Right atrium auricular region (tissue), 2 donors: ENCODE measurements around the gene SEBOX. TPM values are rescaled to one million over a fixed set of nuclear protein-coding genes. Genes with fewer than 3 reads are reported as not detected.

Experiments
- DNase-seq: peaks from one replicate; pipeline ENCODE4 v3.0.0-alpha.2; 2019; ENCODE audit warnings: low spot score
- H3K27ac ChIP-seq, 2 donors: fragments of 200-600 bp; sonication (generic); 1 replicate in 1 of 2; 2 replicates in 1 of 2; pipeline ENCODE4 v1.5.1; 2016 to 2019
- H3K27me3 ChIP-seq, 2 donors: fragments of 200-600 bp; sonication (generic); one replicate each; pipeline versions ENCODE4 v1.5.1 to v1.6.0; 2017 to 2019
- H3K36me3 ChIP-seq: fragments of 200-600 bp; sonication (generic); one replicate; pipeline ENCODE4 v1.5.1; 2016
- H3K4me1 ChIP-seq, 2 donors: fragments of 200-600 bp; sonication (generic); one replicate each; pipeline versions ENCODE4 v1.5.1 to v1.6.0; 2017 to 2019
- H3K4me3 ChIP-seq, 2 donors: fragments of 200-600 bp; sonication (generic); 1 replicate in 1 of 2; 2 replicates in 1 of 2; pipeline ENCODE4 v1.5.1; 2017 to 2019; ENCODE audit warnings: mild to moderate bottlenecking in 1 of 2, moderate library complexity in 1 of 2
- H3K9me3 ChIP-seq, 2 donors: fragments of 200-600 bp; sonication (generic); one replicate each; pipeline ENCODE4 v1.5.1; 2019
- CTCF ChIP-seq, 2 donors: fragments of 200-600 bp; sonication (generic); IDR thresholded peaks; one replicate each; pipeline ENCODE4 v1.5.1; 2019; ENCODE audit warnings: antibody characterized with exemption in 2 of 2
- total RNA-seq, 2 donors: library from RNA; depleted of rRNA; stranded (reverse); fragments of >200 nt; gene quantifications; one replicate each; pipeline ENCODE4 v1.1.0, GENCODE V29; 2016

The SEBOX gene
- not detected for total RNA-seq

GRCh38 chr17:28364665-28365363 lies at the start of gene SEBOX:
Gene SEBOX (minus strand): TSS chr17:28365199. CDS start chr17:28365151, 48 bp downstream.
- no peak for DNase-seq
- Histone ChIP-seq H3K27ac (no peak within 1 kb of the TSS), H3K36me3 (peaks cover 43% of the 10 kb centered on the region), H3K4me3 (no peak within 1 kb of the TSS), H3K9me3 (no peaks in the 10 kb centered on the region), H3K4me1 (peaks cover 0 to under 1% of the 10 kb centered on the region in 2 donors), H3K27me3 (no peaks in the 10 kb centered on the region)
- no peak for TF ChIP-seq CTCF (IDR thresholded peaks at IDR 0.05)

GRCh38 chr17:28413804-28414203 lies 48.8 kb upstream of the SEBOX start:
- no peak for TF ChIP-seq CTCF (IDR thresholded peaks at IDR 0.05)
- H3K4me1 ChIP-seq = peaks cover 0 to 5% of the 10 kb centered on the region in 2 donors
- no peaks in the 10 kb centered on the region for H3K36me3 ChIP-seq
- no peak overlapping the region for H3K4me3 ChIP-seq
- no peak overlapping the region for H3K27ac ChIP-seq
- H3K9me3 ChIP-seq = no peaks in the 10 kb centered on the region
- H3K27me3 ChIP-seq = no peaks in the 10 kb centered on the region
- DNase-seq = no peak

- Histone ChIP-seq H3K27ac (no peak overlapping the region), H3K36me3 (no peaks in the 10 kb centered on the region), H3K9me3 (no peaks in the 10 kb centered on the region), H3K4me1 (peaks cover 0 to 5% of the 10 kb centered on the region in 2 donors), H3K27me3 (no peaks in the 10 kb centered on the region), H3K4me3 (no peak overlapping the region)
- TF ChIP-seq CTCF (IDR thresholded peaks at IDR 0.05) = no peak
- DNase-seq = no peak
Measured at GRCh38 chr17:28412099-28412498, 47.1 kb upstream of the SEBOX start.

GRCh38 chr17:28407974-28408306 lies 42.9 kb upstream of the SEBOX start:
- Histone ChIP-seq H3K27ac (no peak overlapping the region), H3K4me3 (no peak overlapping the region), H3K9me3 (no peaks in the 10 kb centered on the region), H3K27me3 (no peaks in the 10 kb centered on the region), H3K36me3 (no peaks in the 10 kb centered on the region), H3K4me1 (peaks cover 0 to 22% of the 10 kb centered on the region in 2 donors)
- no peak for TF ChIP-seq CTCF (IDR thresholded peaks at IDR 0.05)
- no peak for DNase-seq

- TF ChIP-seq CTCF (IDR thresholded peaks at IDR 0.05) = no peak
- peaks cover 0 to 22% of the 10 kb centered on the region in 2 donors for H3K4me1 ChIP-seq
- H3K27me3 ChIP-seq = no peaks in the 10 kb centered on the region
- H3K9me3 ChIP-seq = no peaks in the 10 kb centered on the region
- H3K27ac ChIP-seq = no peak overlapping the region
- no peak overlapping the region for H3K4me3 ChIP-seq
- no peaks in the 10 kb centered on the region for H3K36me3 ChIP-seq
- no peak for DNase-seq
Measured at GRCh38 chr17:28407130-28407973, 42.4 kb upstream of the SEBOX start.
